ENCODE results near the gene AJUBA. TPM values are rescaled to one million over a fixed set of nuclear protein-coding genes. Genes with fewer than 3 reads are reported as not detected.

AJUBA gene
- total RNA-seq, 1 donor from 2014 or later = 33.1 TPM

DNA sequence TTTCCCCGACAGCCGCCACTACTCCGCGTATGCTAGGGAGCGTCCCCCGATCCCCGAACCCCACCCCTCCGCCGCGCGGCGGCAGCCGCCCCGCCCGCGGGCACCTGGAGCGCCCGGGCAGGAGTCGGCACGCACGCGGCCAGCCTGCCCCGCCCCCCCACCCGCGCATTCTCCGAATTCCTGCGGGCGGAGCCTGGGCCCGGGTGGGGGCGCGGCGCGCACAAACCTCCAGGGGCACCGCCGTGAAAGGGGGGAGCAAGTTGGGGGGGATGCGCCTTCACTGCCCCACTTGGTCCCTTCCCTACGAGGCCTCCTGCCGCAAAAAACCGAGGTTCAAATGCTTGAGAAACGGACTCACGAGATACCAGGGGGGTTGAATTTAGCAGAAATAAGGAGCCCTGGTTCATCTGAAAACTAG is 1.7 kb downstream of the AJUBA start:
- H3K36me3 Mint-ChIP-seq (ENCODE audit: low read depth) = peaks cover 3% of the 10 kb centered on the region
- no peaks in the 10 kb centered on the region for H3K9me3 Mint-ChIP-seq
- H3K27ac Mint-ChIP-seq (ENCODE audit: unreplicated experiment) = peak overlapping the region; percentile 46
- H3K4me3 Mint-ChIP-seq = peak overlapping the region; percentile 92
- peaks cover 41% of the 10 kb centered on the region for H3K4me1 Mint-ChIP-seq
- TF ChIP-seq, protein P1, sequence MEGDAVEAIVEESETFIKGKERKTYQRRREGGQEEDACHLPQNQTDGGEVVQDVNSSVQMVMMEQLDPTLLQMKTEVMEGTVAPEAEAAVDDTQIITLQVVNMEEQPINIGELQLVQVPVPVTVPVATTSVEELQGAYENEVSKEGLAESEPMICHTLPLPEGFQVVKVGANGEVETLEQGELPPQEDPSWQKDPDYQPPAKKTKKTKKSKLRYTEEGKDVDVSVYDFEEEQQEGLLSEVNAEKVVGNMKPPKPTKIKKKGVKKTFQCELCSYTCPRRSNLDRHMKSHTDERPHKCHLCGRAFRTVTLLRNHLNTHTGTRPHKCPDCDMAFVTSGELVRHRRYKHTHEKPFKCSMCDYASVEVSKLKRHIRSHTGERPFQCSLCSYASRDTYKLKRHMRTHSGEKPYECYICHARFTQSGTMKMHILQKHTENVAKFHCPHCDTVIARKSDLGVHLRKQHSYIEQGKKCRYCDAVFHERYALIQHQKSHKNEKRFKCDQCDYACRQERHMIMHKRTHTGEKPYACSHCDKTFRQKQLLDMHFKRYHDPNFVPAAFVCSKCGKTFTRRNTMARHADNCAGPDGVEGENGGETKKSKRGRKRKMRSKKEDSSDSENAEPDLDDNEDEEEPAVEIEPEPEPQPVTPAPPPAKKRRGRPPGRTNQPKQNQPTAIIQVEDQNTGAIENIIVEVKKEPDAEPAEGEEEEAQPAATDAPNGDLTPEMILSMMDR (conservative IDR thresholded peaks at IDR 0.05) = no peak
- DNase-seq (ENCODE audit: low read depth, low spot score) = no peak
- H3K27me3 Mint-ChIP-seq (ENCODE audit: low read depth) = no peaks in the 10 kb centered on the region

DNA sequence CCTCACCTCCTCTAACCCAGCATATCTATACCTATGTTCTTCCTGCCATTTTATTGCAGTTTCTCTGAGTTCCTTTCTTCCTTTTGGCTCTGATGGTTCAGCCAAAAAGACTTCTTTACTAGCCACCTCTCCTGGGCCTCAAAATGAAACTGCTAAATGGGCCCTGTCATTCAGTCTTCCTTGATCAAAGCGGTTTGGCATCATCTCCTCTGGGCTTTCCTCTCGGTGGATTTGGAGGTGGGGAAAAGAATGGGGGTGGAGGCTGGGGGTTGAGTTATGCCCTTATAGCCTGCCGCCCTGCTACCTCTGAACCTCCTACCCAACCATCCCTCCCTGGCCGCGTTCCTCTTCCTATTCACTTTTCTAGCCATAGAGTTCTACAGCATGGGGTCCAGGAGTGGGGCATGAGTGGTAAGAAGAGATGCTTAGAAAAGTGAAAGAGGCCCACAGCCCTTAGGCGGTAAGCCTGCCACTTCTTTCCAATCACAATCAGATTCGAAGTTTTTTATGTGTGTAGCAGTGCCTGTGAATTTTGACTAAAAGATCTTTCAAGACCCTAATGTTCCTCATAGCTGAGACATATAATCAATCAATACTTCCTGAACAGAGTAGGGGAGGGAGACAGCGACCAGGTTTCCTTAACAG is 2.5 kb downstream of the AJUBA start:
- TF ChIP-seq, protein P1 (conservative IDR thresholded peaks at IDR 0.05) = no peak
- no peaks in the 10 kb centered on the region for H3K27me3 Mint-ChIP-seq (ENCODE audit: low read depth)
- H3K9me3 Mint-ChIP-seq = no peaks in the 10 kb centered on the region
- H3K4me3 Mint-ChIP-seq = peak overlapping the region; percentile 92
- H3K27ac Mint-ChIP-seq (ENCODE audit: unreplicated experiment) = no peak overlapping the region
- H3K36me3 Mint-ChIP-seq (ENCODE audit: low read depth) = peaks cover 5% of the 10 kb centered on the region
- DNase-seq (ENCODE audit: low read depth, low spot score) = no peak
- peaks cover 45% of the 10 kb centered on the region for H3K4me1 Mint-ChIP-seq

DNA sequence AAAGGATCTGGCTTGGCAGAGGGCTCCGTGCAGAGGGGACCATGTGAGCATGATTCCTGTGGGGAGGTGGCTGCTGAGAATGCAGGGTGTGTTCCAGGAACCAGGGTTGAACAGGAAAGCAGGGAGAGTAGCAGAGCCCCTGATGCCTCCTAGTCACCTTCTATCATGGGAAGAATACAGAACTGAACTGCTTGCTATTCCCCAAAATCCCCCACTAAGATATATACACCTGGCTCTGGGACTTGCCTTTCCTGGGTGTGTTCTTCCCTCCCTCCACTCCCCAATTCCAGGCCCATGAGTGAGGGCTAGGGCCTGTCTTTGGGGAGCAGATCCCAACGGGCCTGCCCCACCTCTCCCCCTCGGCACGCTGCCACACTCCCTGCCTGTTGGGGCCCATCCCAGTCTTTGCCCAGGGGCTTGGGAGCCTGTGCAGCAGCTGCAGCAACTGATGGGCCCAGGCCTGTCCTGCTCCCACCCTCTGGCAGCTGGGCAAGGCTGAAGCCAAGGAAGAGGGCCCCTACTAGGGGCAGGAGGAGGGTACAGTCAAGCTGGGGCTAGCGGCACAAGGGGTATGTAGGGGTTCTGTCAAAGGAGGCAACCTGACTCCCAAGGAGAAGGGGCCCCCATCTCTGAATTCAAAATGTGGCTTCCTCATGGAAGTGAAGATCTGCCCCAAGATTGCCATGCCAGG is 3.2 kb downstream of the AJUBA start:
- H3K4me3 Mint-ChIP-seq = peak overlapping the region; percentile 92
- no peaks in the 10 kb centered on the region for H3K9me3 Mint-ChIP-seq
- TF ChIP-seq, protein P1 (conservative IDR thresholded peaks at IDR 0.05) = no peak
- H3K27ac Mint-ChIP-seq (ENCODE audit: unreplicated experiment) = no peak overlapping the region
- H3K4me1 Mint-ChIP-seq = peaks cover 52% of the 10 kb centered on the region
- H3K27me3 Mint-ChIP-seq (ENCODE audit: low read depth) = no peaks in the 10 kb centered on the region
- peaks cover 5% of the 10 kb centered on the region for H3K36me3 Mint-ChIP-seq (ENCODE audit: low read depth)
- no peak for DNase-seq (ENCODE audit: low read depth, low spot score)

DNA sequence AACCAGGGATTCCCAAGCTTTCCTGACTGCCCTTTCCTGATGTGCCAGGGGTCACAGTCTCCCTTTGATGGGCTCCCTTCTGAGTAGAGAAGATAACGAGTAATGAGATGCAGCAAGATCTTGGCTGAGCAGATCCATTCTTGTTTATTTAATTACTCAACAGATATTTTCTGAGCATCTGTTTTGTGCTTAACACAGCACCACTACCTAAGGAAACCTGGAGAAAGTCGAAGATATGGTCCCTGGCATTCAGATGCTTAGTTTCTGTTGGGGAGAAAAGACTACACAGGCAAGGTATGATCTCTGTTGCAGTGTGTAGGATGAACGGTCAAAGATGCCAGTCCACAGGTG is 3.9 kb downstream of the AJUBA start:
- DNase-seq (ENCODE audit: low read depth, low spot score) = no peak
- Mint-ChIP-seq H3K9me3 (no peaks in the 10 kb centered on the region), H3K36me3 (ENCODE audit: low read depth) (peaks cover 12% of the 10 kb centered on the region), H3K4me3 (peak overlapping the region; percentile 92), H3K27ac (ENCODE audit: unreplicated experiment) (peak overlapping the region; percentile 5), H3K4me1 (peaks cover 59% of the 10 kb centered on the region), H3K27me3 (ENCODE audit: low read depth) (no peaks in the 10 kb centered on the region)
- TF ChIP-seq, protein P1 (conservative IDR thresholded peaks at IDR 0.05) = no peak

DNA sequence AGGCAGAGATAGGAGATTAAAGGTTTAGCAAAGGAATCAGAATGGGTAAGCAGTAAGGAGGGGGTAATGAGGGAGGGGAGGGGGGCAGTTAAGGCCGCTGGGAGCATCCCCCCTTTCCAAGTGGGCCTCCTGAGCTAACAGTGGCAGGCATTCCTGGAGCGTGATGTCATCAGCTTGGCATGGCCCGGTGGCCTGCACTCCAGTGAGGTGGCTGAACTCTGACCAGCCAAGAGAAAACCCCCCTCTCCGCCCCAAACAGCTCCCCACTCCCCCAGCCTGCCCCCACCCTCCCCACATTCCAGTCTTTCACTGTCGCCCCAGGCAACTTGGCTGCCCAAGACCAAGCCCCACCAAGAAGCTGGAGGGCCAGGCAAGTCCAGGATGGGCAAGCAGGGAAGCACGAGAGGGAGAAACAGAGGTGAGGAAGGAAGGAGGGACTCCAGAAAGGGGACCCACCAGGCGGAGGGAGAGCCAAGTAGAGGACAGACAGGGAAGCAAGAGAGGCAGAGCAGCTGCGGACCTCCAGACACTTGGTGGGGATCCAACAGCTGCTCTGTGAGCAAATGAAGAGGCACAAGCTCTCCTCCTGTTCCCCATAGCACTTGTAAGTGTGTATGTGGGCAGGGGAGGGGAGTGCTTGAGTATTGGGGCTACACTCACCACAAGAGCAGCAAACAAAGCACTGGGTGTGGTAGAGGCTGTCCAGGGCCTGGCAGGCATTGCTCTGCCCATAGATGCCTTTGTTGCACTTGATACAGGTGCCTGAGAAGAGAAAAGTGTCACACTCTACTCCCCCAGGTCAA is 4.5 kb downstream of the AJUBA start:
- Mint-ChIP-seq H3K27me3 (ENCODE audit: low read depth) (no peaks in the 10 kb centered on the region), H3K9me3 (no peaks in the 10 kb centered on the region), H3K27ac (ENCODE audit: unreplicated experiment) (peak overlapping the region; percentile 99), H3K4me3 (peak overlapping the region; percentile 92), H3K36me3 (ENCODE audit: low read depth) (peaks cover 16% of the 10 kb centered on the region), H3K4me1 (peaks cover 61% of the 10 kb centered on the region)
- peak; percentile 54 for DNase-seq (ENCODE audit: low read depth, low spot score)
- TF ChIP-seq, protein P1 (conservative IDR thresholded peaks at IDR 0.05) = no peak

Data from neural crest cell (in vitro differentiated cells).